Hepatocyte (in vitro differentiated cells): ENCODE results near the gene CENPU. TPM values are rescaled to one million over a fixed set of nuclear protein-coding genes. Genes with fewer than 3 reads are reported as not detected.

Experiments used
- DNase-seq: peaks from one replicate; pipeline ENCODE4 v3.0.0-alpha.2; 2016; ENCODE audit warnings: low spot score
- H2AFZ ChIP-seq: fragments of 200-600 bp; sonication (generic); 2 replicates; pipeline ENCODE4 v1.6.0; 2016; ENCODE audit warnings: antibody characterized with exemption, mild to moderate bottlenecking
- H3K27ac ChIP-seq: fragments of 200-600 bp; sonication (generic); 2 replicates; pipeline ENCODE4 v1.5.1; 2016; ENCODE audit warnings: mild to moderate bottlenecking
- H3K27me3 ChIP-seq: fragments of 200-600 bp; sonication (generic); 2 replicates; pipeline ENCODE4 v1.6.1; 2016
- H3K36me3 ChIP-seq: fragments of 200-600 bp; sonication (generic); replicated peaks from 2 replicates; pipeline ENCODE4 v1.5.1; 2016; ENCODE audit warnings: low read depth; ENCODE audit not compliant: insufficient read depth
- H3K4me1 ChIP-seq: fragments of 200-600 bp; sonication (generic); 2 replicates; pipeline ENCODE4 v1.5.1; 2016; ENCODE audit warnings: mild to moderate bottlenecking, moderate library complexity; ENCODE audit not compliant: insufficient read depth
- H3K4me2 ChIP-seq: fragments of 200-600 bp; sonication (generic); 2 replicates; pipeline ENCODE4 v1.6.0; 2016
- H3K4me3 ChIP-seq: fragments of 200-600 bp; sonication (generic); 2 replicates; pipeline ENCODE4 v1.5.1; 2016; ENCODE audit warnings: mild to moderate bottlenecking
- H3K79me2 ChIP-seq: fragments of 200-600 bp; sonication (generic); 2 replicates; pipeline ENCODE4 v1.6.0; 2017; ENCODE audit warnings: mild to moderate bottlenecking
- H3K9me2 ChIP-seq: fragments of 200-600 bp; sonication (generic); replicated peaks from 2 replicates; pipeline ENCODE4 v1.6.0; 2017; ENCODE audit warnings: mild to moderate bottlenecking; ENCODE audit not compliant: insufficient read depth
- H3K9me3 ChIP-seq: fragments of 200-600 bp; sonication (generic); 2 replicates; pipeline ENCODE4 v1.5.1; 2016; ENCODE audit warnings: low read depth, mild to moderate bottlenecking
- H4K20me1 ChIP-seq: fragments of 200-600 bp; sonication (generic); 2 replicates; pipeline ENCODE4 v1.6.0; 2016; ENCODE audit warnings: mild to moderate bottlenecking; ENCODE audit not compliant: insufficient read depth, poor library complexity, severe bottlenecking
- CTCF ChIP-seq: fragments of 200-600 bp; sonication (generic); IDR thresholded peaks from 2 replicates; pipeline ENCODE4 v1.5.1; 2016; ENCODE audit warnings: antibody characterized with exemption, mild to moderate bottlenecking; ENCODE audit not compliant: poor library complexity
- EZH2 ChIP-seq: fragments of 200-600 bp; sonication (generic); IDR thresholded peaks from 2 replicates; pipeline ENCODE4 v1.6.1; 2016; ENCODE audit warnings: antibody characterized with exemption, mild to moderate bottlenecking, borderline replicate concordance
- EZH2phosphoT487 ChIP-seq: fragments of 200-600 bp; sonication (generic); IDR thresholded peaks from one replicate; pipeline ENCODE4 v1.6.1; 2018; ENCODE audit warnings: antibody characterized with exemption, mild to moderate bottlenecking, low read depth, moderate library complexity; ENCODE audit not compliant: unreplicated experiment, severe bottlenecking
- WGBS: methylation state at CpG from one replicate; pipeline ENCODE4 v1.1.6; 2016; ENCODE audit warnings: low lambda C conversion rate; ENCODE audit errors: missing lambda C conversion rate; 5-methylcytosine and 5-hydroxymethylcytosine counted together
- polyA plus RNA-seq: library from polyadenylated mRNA; unstranded; fragments of >200 nt; fragmentation: Nextera tagmentation; extraction: Ambion mirVana; gene quantifications from 2 replicates; pipeline ENCODE4 v1.2.1, GENCODE V29; 2016
- total RNA-seq: library from RNA; depleted of rRNA; stranded (reverse); fragments of >200 nt; gene quantifications from 2 replicates; pipeline ENCODE4 v1.2.3, GENCODE V29; 2014

CENPU gene
- total and polyA plus RNA-seq, 2 experiments from 2014 or later = 7.8 to 10.0 TPM

- Histone ChIP-seq H2AFZ (no peak overlapping the region), H3K4me2 (no peak overlapping the region), H3K79me2 (peaks cover 28% of the 10 kb centered on the region)
Measured at GRCh38 chr4:184731056-184731455, 2.8 kb downstream of the CENPU start.

GRCh38 chr4:184729946-184730345 lies 4.0 kb downstream of the CENPU start:
- WGBS = 87% methylated on average over 5 of the region's 5 CpGs
- no peak overlapping the region for H3K27ac ChIP-seq
- H3K4me1 ChIP-seq = no peaks in the 10 kb centered on the region
- H3K27me3 ChIP-seq = no peaks in the 10 kb centered on the region
- no peaks in the 10 kb centered on the region for H3K36me3 ChIP-seq
- H4K20me1 ChIP-seq = no peaks in the 10 kb centered on the region
- peaks cover 28% of the 10 kb centered on the region for H3K79me2 ChIP-seq
- no peak overlapping the region for H3K4me2 ChIP-seq
- no peaks in the 10 kb centered on the region for H3K9me2 ChIP-seq
- no peak overlapping the region for H3K4me3 ChIP-seq
- H2AFZ ChIP-seq = no peak overlapping the region
- H3K9me3 ChIP-seq = no peaks in the 10 kb centered on the region
- TF ChIP-seq EZH2 (no peak), CTCF (no peak), EZH2phosphoT487 (no peak)
- DNase-seq = no peak

More at GRCh38 chr4:184731056-184731455, 2.8 kb downstream of the CENPU start:
- TF ChIP-seq EZH2 (no peak), CTCF (no peak), EZH2phosphoT487 (no peak)
- 73% methylated on average over 6 of the region's 6 CpGs for WGBS
- Histone ChIP-seq H3K36me3 (no peaks in the 10 kb centered on the region), H3K9me2 (no peaks in the 10 kb centered on the region), H3K27me3 (no peaks in the 10 kb centered on the region), H3K4me1 (no peaks in the 10 kb centered on the region), H4K20me1 (no peaks in the 10 kb centered on the region), H3K4me3 (no peak overlapping the region), H3K9me3 (no peaks in the 10 kb centered on the region), H3K27ac (no peak overlapping the region)
- no peak for DNase-seq

GRCh38 chr4:184728858-184729257 lies 5.0 kb downstream of the CENPU start:
- no peak for TF ChIP-seq EZH2phosphoT487
- no peak for TF ChIP-seq CTCF
- TF ChIP-seq EZH2 = no peak
- H3K4me1 ChIP-seq = no peaks in the 10 kb centered on the region
- H3K36me3 ChIP-seq = no peaks in the 10 kb centered on the region
- H3K27me3 ChIP-seq = no peaks in the 10 kb centered on the region
- no peaks in the 10 kb centered on the region for H4K20me1 ChIP-seq
- no peak overlapping the region for H3K27ac ChIP-seq
- WGBS = 82% methylated on average over 2 of the region's 2 CpGs
- no peak overlapping the region for H3K4me3 ChIP-seq
- peaks cover 28% of the 10 kb centered on the region for H3K79me2 ChIP-seq
- H2AFZ ChIP-seq = no peak overlapping the region
- H3K4me2 ChIP-seq = no peak overlapping the region
- DNase-seq = no peak
- no peaks in the 10 kb centered on the region for H3K9me3 ChIP-seq
- H3K9me2 ChIP-seq = no peaks in the 10 kb centered on the region

- no peak overlapping the region for H3K4me2 ChIP-seq
- no peak for TF ChIP-seq CTCF
- no peak for TF ChIP-seq EZH2
- no peak for TF ChIP-seq EZH2phosphoT487
- DNase-seq = no peak
- 95% methylated on average over 3 of the region's 3 CpGs for WGBS
- no peaks in the 10 kb centered on the region for H3K9me2 ChIP-seq
- no peaks in the 10 kb centered on the region for H3K4me1 ChIP-seq
- H2AFZ ChIP-seq = no peak overlapping the region
- H3K27me3 ChIP-seq = no peaks in the 10 kb centered on the region
- no peaks in the 10 kb centered on the region for H4K20me1 ChIP-seq
- no peaks in the 10 kb centered on the region for H3K9me3 ChIP-seq
- no peak overlapping the region for H3K4me3 ChIP-seq
- H3K36me3 ChIP-seq = no peaks in the 10 kb centered on the region
- H3K79me2 ChIP-seq = peaks cover 25% of the 10 kb centered on the region
- H3K27ac ChIP-seq = no peak overlapping the region
Measured at GRCh38 chr4:184727430-184727829, 6.5 kb downstream of the CENPU start.
